Measurements from ENCODE around the gene ACSS1.
A peak's percentile ranks its signal among the peaks of the same experiment; 100 is the strongest.

ACSS1 gene

DNA sequence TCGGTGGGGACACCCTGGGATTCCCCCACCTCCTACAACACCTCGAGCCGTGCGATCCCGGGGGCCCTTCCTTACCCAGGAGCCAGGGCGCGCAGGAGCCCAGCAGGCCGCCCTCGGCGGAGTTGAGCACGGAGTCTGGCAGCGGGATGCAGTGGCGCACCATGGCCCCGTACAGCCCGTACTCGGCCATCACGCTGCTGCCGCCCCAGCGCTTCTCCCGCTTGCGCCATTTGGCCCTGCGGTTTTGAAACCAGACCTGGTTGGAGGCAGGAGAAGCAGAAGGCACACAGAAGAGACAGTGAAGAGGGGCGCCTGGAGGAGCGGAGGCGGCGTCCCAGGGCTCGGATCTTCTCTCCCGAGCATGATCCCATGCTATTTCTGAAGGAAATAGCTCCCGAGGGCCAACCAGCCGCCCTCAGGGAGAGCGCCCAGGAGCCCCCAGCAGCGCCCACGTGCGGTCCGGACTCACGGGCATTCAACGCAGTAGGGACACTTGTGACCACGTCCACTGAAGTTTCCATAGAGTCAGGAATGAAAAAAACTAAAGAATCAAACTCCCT is 19.8 kb upstream of the ACSS1 start:
- DNase-seq = peak; percentile 67

GRCh38 chr20:25076731-25077609 is 19.0 kb upstream of the ACSS1 start:
- DNase-seq = peak; percentile 47

GRCh38 chr20:25076201-25076600 is 18.3 kb upstream of the ACSS1 start:
- no peak for DNase-seq

DNA sequence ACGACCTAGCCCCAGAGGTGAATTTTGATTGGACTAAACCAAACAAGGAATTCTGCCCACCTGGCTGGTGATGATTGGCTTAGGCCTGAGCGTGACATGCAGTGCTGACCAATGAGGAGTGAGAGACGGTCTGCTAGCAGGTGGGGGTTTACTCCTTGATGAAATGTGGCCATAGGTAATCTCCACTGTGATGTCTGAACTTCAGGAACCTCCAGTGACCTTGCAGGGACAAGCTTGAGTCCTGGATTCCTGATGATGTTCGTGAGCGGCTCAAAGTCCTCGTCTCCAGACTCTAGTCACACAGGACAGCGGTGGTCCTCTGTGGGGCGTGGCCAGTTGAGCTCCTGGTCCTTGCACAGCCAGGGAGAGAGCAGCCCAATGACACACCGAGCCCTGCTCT is 15.6 kb upstream of the ACSS1 start:
- no peak for DNase-seq

GRCh38 chr20:25072226-25072811 is 14.4 kb upstream of the ACSS1 start:
- no peak for DNase-seq

DNA sequence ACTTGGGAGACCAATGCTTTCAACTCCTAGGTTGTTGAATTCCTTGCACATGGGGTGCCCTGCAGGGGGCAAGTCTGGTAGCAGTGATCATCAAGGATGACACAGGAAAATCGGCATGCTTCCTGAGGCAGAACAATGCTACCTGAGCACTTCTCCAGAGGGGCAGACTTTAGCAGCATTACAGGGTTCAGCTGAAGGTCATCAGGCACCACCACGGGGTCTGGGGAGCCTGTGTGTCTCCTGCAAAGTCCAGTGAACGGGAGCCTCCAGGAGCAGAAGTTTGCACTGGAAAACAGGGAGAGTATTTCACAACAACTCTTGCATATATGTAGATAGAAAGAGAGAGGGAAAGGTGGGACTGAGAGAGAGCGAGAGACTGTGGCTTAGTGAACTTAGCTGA is 13.8 kb upstream of the ACSS1 start:
- no peak for DNase-seq

DNA sequence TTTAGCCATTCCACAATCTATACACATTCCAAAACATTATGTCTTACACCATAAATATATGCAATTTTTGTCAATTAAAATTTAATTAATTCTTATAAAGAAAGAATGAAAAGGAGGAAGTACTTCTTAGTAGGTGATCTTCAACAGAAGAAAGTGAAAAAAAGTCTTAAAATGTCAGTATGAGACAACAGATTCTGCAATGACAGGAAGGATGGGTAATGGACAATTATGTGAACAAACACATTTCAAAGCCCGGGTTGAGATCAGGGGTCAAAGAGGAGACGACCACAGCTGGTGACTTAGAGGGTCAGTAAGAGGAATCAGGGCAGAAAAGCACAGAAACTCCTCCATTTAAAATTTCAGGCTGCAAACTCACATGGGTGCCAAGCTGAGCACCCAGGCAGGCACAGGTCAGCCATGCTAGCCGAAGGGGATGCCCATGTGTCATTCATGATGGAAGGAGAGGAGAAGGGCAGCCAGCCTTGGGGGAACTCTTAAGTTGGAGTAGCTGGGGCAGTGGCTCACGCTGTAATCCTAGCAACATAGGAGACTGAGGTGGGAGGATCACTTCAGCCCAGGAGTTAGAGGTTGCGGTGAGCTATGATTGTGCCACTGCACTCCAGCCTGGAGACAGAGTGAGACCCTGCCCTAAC is 13.0 kb upstream of the ACSS1 start:
- no peak for DNase-seq

DNA sequence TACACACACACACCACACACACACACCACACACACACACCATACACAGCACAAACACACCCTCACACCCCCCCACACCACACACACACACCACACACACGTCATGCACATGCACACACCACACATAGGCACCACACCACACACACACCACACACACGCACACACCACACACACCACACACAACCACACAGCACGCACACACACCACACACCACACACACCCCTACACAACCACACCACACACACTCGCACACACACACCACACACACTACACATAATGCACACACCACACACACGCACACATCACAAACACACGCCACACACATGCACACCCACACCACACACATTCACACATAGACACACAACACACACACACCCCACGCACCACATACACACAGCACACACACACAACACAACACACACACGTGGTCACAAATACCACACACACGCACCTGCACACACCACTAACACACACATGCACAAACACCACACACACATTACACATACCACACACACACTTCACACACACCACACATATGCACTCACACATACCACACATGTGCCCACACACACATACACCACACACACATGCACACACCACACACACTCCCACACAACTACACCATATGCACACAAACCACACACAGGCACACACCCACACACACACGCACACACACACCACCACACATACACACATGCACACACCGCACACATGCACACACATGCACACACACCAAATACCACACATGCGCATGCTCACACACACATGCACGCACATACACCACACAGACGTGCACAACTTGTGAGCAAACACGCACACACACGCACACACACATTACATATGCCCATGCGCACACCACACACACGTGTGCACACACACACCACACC is 9.4 kb upstream of the ACSS1 start:
- DNase-seq = no peak

DNA sequence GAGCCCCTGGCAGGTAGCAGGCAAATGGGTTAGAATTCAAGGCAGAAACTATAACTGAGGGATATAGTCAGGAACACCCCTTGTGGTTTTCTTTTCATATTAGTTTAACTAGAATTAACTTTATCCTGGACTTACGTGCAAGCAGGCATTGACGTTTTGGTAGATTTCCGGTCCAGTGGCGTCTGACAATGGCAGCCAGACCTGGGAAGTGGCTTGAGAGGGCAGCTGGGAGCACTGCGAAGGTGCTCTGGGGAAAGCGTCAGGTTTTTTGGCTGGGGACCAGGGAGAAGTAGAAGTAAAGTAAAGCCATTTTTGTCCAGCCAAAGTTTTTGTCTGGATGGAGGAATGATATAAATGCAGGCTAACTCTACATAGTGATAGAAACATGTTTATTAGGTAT is 8.4 kb upstream of the ACSS1 start:
- DNase-seq = no peak

DNA sequence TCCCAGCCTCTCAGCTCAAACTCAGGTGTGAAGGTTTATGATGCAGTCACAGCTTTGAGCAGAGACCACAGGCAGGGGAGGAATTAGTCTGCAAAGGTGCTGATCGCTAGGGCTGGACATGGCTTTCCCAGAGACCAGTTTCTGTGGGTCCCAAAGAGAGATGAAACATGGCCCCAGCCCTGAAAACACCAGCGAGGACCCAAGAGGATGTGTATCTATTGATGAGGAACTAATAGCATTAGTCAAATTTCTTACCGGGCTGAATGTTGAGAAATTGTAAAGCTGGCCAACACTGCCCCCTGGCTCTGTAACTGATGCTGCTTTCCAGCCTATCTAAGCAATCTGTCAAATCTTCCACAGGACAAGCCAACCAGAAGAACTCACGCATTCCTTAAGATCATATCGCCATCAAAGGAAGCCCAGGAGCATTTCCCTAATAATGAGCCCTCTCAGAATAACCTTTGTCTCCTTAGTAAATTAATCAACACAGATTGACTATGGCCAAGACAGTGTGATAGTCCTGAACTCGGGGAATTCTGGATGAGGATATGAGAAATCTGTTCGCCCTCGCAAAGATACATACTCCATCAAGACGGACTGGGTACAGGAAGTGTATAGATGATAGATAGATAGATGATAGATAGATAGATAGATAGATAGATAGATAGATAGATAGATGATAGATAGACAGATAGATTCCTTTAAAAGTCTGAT is 7.8 kb upstream of the ACSS1 start:
- DNase-seq = peak; percentile 85

- DNase-seq = no peak
Observed at GRCh38 chr20:25065072-25065624, 7.2 kb upstream of the ACSS1 start.

GRCh38 chr20:25064561-25065071 is 6.7 kb upstream of the ACSS1 start:
- no peak for DNase-seq

DNA sequence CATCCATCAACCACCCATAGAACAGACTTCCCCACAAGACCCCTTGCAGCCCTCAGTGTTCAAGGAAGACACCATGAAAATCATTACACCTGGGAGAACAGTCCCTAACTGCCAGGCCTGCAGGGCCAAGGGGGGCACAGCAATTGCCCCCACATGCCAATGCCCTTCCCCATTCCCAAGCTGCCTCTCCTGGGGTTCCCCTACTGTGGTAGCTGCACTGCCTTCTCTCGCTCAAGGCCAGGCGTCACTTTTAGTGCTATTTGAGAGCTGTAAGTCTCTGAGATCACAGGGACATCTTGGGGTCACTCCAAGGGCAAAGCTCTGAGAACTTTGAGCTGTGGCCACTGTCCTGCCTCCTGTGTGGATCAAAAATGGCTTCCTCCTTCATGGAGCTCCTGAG is 6.0 kb upstream of the ACSS1 start:
- no peak for DNase-seq

DNA sequence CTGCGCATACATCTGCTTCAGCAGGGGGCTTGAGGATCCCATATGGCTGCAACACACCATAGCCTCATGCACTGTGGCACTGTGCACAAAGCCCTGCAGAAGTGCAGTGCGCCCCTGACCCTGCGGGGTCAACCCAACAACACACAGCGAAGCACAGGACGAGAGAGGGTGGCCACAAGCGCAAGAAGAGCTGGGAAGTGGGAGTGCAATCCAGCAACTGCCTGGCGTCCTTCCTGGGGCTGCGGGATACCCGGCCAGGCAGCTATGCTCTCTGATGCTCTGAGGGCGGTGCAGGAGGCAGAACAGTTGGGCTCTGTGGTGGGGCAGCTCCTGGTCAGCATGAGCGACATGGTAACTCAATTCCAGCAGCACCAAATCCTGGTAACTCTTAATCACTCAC is 5.6 kb upstream of the ACSS1 start:
- no peak for DNase-seq

- no peak for DNase-seq
Observed at GRCh38 chr20:25062841-25063240, 4.9 kb upstream of the ACSS1 start.

- DNase-seq = no peak
Observed at GRCh38 chr20:25061821-25062530, 4.0 kb upstream of the ACSS1 start.

DNA sequence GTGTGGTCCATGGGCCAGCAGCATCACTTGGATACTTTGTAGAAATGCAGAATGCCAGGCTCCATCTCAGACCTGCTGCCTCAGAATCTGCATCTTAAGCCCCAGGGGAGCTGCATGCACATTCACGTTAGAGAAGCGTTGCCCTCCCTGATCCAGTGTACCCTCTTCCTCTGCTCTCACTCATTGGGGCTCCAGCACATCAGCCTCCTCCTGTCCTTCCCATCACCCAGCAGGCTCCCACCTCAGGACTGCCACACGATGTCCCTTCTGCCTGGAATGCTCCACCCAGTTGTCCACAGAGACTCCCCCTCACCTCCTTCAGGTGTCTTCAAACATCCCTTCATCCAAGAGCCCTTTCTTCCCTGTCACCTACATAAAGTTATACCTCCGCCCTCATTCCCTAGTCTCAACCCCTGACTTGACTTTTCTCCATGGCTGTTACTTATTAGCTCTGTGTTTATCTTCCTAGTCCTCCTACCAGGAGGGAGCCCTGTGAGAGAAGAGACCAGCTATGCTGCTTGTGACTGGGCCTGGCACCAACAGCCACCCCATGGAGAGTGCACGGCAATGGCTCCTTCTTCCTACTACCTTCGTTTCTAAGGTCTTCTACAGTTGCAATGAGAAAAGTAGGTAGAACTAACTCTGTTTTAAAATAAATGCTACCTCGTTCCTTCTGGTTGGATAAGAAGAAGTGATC is 3.3 kb upstream of the ACSS1 start:
- no peak for DNase-seq

DNA sequence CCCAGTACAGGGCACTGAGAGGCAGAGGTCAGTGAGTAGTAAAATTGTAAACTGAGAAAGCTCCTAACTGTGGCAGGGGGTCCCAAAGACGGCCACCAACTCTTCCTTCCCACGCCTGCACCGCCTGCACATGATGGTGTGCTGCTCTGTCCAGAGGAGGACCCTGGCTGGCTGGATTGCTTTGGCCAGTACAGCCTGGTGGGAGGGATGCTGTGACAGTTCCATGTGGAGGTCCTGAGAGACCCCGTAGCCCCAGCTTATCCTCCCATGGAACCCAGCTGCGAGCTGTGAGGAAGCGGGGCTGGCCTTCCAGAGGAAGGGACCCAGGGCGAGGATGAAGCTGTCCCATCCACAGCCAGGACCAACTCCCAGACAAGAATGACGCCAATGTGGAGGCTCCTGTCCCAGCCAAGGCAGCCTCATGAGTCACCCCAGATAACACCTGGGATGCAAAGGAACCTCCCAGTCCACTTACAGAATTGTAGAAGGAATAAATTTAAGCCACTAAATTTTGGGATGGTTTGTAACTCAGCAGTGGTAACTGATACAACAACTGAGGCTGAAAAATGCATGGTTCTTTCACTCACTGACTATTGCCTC is 2.0 kb upstream of the ACSS1 start:
- DNase-seq = no peak
